GM19025 (cell line): ENCODE results near the gene HAP1.
"Not testable (repeated sequence)": the region's sequence is repeated elsewhere in the genome, so short reads cannot be mapped to it uniquely, and the experiment has no call there.

Source experiments
- ATAC-seq: cut with Tn5 transposase; IDR thresholded peaks from one replicate; pipeline ENCODE4 v1.9.1; 2021; ENCODE audit warnings: mild to moderate bottlenecking, low read depth, moderate library complexity; ENCODE audit not compliant: unreplicated experiment

The HAP1 gene, protein sequence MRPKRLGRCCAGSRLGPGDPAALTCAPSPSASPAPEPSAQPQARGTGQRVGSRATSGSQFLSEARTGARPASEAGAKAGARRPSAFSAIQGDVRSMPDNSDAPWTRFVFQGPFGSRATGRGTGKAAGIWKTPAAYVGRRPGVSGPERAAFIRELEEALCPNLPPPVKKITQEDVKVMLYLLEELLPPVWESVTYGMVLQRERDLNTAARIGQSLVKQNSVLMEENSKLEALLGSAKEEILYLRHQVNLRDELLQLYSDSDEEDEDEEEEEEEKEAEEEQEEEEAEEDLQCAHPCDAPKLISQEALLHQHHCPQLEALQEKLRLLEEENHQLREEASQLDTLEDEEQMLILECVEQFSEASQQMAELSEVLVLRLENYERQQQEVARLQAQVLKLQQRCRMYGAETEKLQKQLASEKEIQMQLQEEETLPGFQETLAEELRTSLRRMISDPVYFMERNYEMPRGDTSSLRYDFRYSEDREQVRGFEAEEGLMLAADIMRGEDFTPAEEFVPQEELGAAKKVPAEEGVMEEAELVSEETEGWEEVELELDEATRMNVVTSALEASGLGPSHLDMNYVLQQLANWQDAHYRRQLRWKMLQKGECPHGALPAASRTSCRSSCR

DNA sequence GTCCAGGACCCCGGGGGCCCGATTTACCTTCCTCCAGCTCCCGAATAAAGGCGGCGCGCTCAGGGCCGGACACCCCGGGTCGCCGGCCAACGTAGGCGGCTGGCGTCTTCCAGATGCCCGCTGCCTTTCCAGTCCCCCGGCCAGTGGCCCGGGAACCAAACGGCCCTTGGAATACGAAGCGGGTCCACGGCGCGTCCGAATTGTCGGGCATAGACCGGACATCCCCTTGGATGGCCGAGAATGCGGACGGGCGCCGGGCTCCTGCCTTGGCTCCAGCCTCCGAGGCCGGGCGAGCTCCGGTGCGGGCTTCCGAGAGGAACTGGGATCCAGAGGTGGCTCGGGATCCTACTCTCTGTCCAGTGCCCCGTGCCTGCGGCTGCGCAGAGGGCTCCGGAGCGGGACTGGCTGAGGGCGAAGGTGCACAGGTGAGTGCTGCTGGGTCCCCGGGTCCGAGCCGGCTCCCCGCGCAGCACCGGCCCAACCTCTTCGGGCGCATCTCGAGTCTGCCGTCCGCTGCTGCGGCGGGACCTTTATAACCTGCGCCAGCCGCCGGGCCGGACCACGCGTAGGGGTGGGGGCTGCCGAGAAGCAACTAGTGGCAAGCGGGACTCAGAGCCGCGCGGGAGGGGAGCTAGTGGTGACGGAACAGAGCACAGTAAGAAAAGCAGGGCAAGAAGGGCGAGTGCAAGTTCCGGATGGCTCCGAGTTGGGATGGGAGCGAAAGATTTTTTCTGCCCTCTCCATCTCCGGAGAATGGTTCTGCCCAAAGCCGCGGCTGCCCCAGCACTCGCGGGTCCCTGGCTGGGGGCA, at the start of gene HAP1:
HAP1 (minus strand) TSS at position 505 of the 810 bp plus-strand sequence; CDS start at position 496, 9 bp downstream.
- ATAC-seq = no peak

GRCh38 chr17:41782142-41782541, 47.7 kb upstream of the HAP1 start:
- no peak for ATAC-seq

GRCh38 chr17:41781404-41782110, 47.1 kb upstream of the HAP1 start:
- no peak for ATAC-seq

DNA sequence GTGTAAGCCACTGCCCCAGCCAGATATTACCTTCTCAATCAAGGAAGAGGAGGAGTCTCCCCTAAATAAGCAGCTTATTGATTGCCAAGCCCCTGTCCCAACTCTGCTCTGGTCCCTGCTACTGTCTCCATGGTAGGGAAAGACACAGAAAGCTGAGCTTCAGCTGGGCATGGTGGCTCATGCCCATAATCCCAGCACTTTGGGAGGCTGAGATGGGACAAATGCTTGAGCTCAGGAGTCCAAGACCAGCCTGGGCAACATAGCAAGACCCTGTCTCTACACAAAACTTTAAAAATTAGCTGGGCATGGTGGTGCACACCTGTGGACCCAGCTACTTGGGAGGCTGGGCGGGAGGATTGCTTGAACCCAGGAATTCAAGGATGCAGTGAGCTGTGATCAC, 45.5 kb upstream of the HAP1 start:
- no peak for ATAC-seq

GRCh38 chr17:41777574-41778188, 43.2 kb upstream of the HAP1 start:
- no peak for ATAC-seq

DNA sequence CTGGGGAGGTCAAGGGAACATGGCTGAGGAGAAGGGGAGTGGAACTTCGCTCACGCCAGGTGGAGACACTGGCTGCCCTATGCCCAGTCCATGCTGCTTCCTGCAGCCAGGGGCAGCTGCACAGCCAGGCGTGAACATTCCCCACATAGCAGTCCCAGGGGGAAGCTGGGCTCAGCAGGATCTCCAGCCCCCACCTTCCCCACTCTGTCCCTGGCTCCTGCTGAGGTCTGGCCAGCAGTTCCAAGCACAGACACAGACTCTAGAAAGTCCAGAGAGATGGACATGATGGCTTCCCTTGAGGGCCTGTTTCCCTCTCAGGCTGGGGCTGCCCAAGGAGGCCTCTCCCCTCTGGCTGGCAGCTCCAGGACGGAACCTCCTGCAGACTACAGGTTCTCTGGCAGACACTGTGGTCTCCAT, 42.7 kb upstream of the HAP1 start:
- ATAC-seq = no peak

GRCh38 chr17:41776262-41776900, 41.9 kb upstream of the HAP1 start:
- ATAC-seq = not testable (repeated sequence)

DNA sequence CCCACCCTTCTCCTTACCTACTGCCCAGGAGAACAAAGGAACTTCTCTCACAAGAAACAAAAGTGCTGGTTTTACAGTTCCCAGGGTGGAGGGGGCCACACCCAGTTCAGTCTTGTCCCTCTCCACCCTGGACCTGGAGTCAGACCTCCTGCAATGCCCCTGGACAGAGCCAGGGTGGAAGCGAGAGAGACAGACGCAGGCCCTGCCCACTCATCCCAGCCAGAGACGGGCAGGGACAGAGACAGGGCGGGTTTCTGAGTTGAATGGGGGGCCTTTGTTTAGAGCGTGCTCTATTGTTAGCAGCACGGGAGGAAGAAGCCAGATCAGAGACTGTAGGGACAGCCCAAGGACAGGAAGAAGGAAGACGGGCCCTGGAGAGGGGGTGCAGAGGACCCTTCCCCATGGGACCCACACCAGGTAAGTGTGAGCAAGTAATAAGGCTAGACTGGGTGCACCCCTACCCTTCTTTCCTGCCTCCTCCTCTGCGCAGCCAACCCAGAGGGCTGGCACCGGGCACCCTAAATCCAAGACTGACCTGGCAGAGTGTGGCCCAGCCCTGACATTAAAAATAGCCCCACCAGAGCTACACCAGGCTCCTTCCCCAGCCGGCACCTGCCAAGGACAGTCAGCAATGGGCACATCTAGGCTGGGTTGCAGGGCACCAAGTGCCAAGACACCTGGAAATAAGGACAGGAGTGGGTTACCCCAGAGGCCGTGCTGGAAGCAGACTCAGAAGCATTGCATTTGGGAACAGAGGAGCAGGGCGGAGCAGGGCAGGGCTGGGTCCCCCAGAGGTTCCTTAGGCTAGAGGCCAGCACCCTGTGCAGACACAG, 41.2 kb upstream of the HAP1 start:
- ATAC-seq = no peak

GRCh38 chr17:41773731-41774193, 39.3 kb upstream of the HAP1 start:
- ATAC-seq = no peak

- no peak for ATAC-seq
Observed at GRCh38 chr17:41773190-41773588, 38.7 kb upstream of the HAP1 start.

GRCh38 chr17:41772586-41773189, 38.2 kb upstream of the HAP1 start:
- no peak for ATAC-seq

GRCh38 chr17:41772218-41772585, 37.8 kb upstream of the HAP1 start:
- no peak for ATAC-seq

- no peak for ATAC-seq
Observed at GRCh38 chr17:41771389-41772206, 37.2 kb upstream of the HAP1 start.

DNA sequence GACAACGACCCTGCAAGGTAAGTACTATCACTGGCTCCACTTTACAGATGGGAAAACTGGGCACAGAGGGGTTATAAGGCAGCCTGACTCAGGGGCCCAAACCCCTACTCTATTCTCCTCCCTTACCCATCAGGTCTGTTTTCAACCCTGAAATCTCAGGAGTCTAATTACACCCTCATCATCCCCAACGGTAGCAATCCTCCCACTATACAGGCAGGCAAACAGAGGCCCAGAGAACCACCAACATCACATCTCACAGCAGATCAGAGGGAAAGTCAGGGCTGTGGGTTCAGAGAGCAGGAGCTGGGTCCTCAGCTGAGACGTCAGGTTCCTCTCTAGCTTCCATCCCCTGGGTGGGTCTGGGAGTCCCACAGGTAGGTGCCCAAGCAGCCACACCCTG, 35.5 kb upstream of the HAP1 start:
- ATAC-seq = no peak

- ATAC-seq = no peak
Observed at GRCh38 chr17:41769346-41769862, 35.0 kb upstream of the HAP1 start.

GRCh38 chr17:41768682-41769288, 34.3 kb upstream of the HAP1 start:
- ATAC-seq = no peak
